ENCODE measurements around the gene DNAH1.

The DNAH1 gene

DNA sequence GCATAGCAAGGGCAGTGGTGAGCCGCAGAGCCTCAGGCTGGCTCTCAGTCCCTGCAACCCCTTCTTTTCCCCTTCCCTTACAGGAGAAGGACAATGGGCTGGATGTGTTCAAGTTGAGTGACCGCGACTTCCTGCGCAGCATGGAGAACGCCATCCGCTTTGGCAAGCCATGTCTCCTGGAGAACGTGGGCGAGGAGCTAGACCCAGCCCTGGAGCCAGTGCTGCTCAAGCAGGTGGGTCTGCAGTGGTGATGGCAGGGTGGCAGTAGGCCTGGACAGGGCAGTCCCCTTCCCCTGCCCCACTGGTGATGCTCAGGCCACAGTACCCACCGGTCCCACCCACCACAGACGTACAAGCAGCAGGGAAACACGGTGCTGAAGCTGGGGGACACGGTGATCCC, 75.0 kb downstream of the DNAH1 start:
- TF ChIP-seq, protein P1, sequence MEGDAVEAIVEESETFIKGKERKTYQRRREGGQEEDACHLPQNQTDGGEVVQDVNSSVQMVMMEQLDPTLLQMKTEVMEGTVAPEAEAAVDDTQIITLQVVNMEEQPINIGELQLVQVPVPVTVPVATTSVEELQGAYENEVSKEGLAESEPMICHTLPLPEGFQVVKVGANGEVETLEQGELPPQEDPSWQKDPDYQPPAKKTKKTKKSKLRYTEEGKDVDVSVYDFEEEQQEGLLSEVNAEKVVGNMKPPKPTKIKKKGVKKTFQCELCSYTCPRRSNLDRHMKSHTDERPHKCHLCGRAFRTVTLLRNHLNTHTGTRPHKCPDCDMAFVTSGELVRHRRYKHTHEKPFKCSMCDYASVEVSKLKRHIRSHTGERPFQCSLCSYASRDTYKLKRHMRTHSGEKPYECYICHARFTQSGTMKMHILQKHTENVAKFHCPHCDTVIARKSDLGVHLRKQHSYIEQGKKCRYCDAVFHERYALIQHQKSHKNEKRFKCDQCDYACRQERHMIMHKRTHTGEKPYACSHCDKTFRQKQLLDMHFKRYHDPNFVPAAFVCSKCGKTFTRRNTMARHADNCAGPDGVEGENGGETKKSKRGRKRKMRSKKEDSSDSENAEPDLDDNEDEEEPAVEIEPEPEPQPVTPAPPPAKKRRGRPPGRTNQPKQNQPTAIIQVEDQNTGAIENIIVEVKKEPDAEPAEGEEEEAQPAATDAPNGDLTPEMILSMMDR (conservative IDR thresholded peaks at IDR 0.05): no peak
- no peak overlapping the region for H3K27ac ChIP-seq

DNA sequence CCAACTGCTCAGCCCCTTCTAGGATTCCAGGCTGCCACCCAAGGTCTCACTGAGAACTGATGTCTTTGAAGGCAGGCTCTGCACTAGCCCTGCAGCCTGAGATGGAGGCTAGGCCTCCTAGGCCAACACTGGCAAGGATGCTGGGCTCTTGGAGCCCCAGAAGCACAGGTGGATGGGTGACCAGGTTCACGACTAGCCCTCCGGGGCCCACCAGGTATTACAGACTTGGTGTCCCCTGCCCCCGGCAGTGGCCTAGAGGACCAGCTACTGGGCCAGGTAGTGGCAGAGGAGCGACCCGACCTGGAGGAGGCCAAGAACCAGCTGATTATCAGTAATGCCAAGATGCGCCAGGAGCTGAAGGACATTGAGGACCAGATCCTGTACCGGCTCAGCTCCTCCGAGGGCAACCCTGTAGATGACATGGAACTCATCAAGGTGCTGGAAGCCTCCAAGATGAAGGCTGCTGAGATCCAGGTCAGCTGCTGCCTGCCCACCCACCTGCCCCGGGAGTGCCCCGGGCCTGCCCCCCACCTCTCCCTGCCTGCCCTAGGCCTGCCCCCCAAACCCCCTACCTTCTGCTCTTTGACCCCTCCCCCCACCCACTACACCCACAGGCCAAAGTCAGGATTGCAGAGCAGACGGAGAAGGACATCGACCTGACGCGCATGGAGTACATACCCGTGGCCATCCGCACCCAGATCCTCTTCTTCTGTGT, 76.3 kb downstream of the DNAH1 start:
- TF ChIP-seq, protein P1 (conservative IDR thresholded peaks at IDR 0.05): no peak
- no peak overlapping the region for H3K27ac ChIP-seq

DNA sequence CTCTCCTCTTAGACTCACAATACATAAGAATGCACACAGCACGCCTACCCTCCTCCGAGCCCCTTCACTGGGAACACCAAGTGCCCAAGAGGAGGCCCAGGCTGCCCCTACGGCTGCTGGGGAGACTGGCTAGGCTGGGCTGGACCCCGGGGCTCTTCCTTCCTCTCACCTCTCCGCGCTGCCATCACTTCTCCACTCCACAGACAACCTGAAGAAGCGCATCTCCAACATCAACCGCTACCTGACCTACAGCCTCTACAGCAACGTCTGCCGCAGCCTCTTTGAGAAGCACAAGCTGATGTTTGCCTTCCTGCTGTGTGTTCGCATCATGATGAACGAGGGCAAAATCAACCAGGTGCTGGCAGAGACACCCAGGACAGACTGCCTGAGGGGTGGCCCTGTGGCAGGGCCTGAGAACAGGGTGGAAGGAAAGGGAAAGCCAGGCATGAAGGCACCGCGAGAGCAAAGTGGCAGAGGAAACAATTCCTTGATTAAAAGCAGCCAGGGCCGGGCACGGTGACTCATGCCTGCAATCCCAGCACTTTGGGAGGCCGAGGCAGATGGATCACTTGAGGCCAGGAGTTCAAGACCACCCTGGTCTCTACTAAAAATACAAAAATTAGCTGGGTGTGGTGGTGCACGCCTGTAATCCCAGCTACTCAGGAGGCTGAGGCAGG, 77.2 kb downstream of the DNAH1 start:
- H3K27ac ChIP-seq: no peak overlapping the region
- TF ChIP-seq, protein P1 (conservative IDR thresholded peaks at IDR 0.05): no peak

DNA sequence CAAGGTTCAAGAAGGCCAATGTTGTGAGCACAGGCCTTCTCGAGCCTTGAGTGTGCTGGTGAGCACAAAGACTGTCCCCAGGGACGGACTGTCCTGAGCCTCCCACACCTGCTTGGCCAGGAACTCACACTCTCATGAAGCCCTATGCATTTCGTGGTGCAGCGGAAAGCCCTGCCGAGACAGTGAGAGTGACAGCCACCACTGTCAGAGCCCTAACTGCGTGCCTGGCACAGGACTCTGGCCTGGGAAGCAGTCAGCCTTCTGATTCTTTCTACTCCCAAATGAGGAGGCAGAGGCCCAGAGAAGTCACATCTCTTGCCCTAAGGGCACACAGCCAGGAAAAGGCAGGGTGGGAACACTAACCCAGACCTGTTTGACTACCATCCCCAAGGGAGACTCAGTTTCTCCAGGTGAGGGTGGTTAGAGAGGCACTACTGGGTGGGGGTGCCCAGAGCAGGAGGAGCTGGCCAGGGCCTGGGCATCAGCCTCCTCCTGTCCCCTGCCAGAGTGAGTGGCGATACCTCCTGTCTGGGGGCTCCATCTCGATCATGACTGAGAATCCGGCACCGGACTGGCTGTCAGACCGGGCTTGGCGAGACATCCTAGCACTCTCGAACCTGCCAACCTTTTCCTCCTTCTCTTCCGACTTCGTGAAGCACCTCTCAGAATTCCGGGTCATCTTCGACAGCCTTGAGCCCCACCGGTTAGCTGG, 78.0 kb downstream of the DNAH1 start:
- TF ChIP-seq, protein P1 (conservative IDR thresholded peaks at IDR 0.05): no peak

DNA sequence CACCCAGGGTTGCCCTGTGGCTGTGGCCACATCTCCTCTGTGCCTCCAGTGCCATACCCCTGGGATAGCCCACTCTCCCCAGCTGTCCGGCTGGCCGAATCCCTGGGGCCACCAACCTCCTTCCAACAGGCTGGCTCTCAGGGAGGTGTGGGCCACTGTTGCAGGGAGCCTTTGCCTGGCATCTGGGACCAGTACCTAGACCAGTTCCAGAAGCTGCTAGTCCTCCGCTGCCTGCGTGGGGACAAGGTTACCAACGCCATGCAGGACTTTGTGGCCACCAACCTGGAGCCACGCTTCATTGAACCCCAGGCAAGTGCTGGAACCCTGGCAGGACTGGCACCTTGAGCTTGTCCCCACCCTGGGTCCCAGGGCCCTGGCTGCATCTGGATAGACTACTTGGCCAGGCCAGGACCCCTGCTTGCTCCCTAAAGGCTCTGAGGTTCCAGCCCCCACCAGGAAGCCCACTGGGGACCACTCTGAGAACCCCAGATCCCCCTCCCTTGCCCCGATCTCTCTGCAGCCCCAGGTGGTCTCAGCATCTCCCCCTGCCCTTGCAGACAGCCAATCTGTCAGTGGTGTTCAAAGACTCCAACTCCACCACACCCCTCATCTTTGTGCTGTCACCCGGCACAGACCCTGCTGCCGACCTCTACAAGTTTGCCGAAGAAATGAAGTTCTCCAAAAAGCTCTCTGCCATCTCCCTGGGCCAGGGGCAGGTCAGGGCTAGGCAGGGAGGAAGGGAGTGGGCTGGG, 78.8 kb downstream of the DNAH1 start:
- H3K27ac ChIP-seq: no peak overlapping the region
- TF ChIP-seq, protein P1 (conservative IDR thresholded peaks at IDR 0.05): no peak

More for the DNA sequence above, 78.0 kb downstream of the DNAH1 start:
- no peak overlapping the region for H3K27ac ChIP-seq

DNA sequence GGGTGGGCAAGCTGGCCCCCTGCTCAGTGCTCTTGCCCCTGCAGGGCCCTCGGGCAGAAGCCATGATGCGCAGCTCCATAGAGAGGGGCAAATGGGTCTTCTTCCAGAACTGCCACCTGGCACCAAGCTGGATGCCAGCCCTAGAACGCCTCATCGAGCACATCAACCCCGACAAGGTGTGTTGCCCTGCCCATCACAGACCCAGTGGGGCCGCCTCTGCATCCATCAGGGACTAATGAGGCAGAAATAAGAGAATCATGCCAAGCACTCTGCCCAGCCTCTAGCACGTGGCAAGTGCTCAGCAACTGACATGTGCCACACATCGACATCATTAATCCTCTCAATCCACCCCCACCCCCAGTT, 79.4 kb downstream of the DNAH1 start:
- TF ChIP-seq, protein P1 (conservative IDR thresholded peaks at IDR 0.05): no peak
- H3K27ac ChIP-seq: no peak overlapping the region
